ENCODE data around the gene LACTB.

- TF ChIP-seq CTCF (IDR thresholded peaks at IDR 0.05): no peak
- TF ChIP-seq POLR2A (IDR thresholded peaks at IDR 0.05): no peak
Measured at GRCh38 chr15:63165166-63165859, 43.7 kb downstream of the LACTB start.

All from Peyer's patch (tissue), 4 donors.